Fibroblast of upper back skin (primary cell): Measurements from ENCODE around the gene COL11A2.

Experiments used
- DNase-seq: peaks from one replicate; pipeline ENCODE4 v3.0.0-alpha.2; 2013

The COL11A2 gene

GRCh38 chr6:33114406-33114805 lies 77.9 kb downstream of the COL11A2 start:
- no peak for DNase-seq

DNA sequence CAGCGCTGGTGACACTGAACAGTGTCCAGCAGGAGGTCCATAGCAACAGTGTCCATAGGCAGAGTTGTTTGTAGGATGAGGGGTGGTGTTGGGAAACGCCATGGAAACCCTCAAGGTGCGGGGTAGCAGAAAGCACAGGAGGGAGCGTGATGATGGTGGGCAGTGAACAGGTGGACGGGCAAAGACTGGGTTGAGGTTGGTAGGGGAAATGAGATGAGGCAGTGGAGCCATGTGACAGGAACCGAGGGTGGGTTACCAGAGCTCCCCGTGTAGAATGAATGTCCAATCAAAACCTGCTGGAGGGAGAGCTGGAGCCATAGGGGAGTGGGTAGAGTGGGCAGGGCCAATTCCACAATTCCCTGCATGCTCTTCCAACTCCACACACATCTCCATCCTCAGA lies 78.5 kb downstream of the COL11A2 start:
- DNase-seq: no peak
